ENCODE data around the gene HEMK1.

HEMK1 gene

GRCh38 chr3:50617096-50617791 lies 47.9 kb downstream of the HEMK1 start, which contains the start of gene MAPKAPK3:
MAPKAPK3 (plus strand) TSS chr3:50617151; CDS start chr3:50617566, 415 bp downstream.
- DNase-seq: no peak

GRCh38 chr3:50617911-50618481 lies 48.7 kb downstream of the HEMK1 start:
- DNase-seq: no peak

GRCh38 chr3:50620420-50620819 lies 51.1 kb downstream of the HEMK1 start:
- DNase-seq: no peak

GRCh38 chr3:50620820-50621219 lies 51.5 kb downstream of the HEMK1 start:
- no peak for DNase-seq

GRCh38 chr3:50622881-50623280 lies 53.6 kb downstream of the HEMK1 start:
- no peak for DNase-seq

- DNase-seq: no peak
Measured at GRCh38 chr3:50623840-50624474, 54.6 kb downstream of the HEMK1 start.

GRCh38 chr3:50624634-50625033 lies 55.3 kb downstream of the HEMK1 start:
- no peak for DNase-seq

GRCh38 chr3:50625231-50626182 lies 56.2 kb downstream of the HEMK1 start:
- no peak for DNase-seq

- DNase-seq: no peak
Measured at GRCh38 chr3:50626401-50626800, 57.1 kb downstream of the HEMK1 start.

- DNase-seq: no peak
Measured at GRCh38 chr3:50627407-50628051, 58.2 kb downstream of the HEMK1 start.

- DNase-seq: no peak
Measured at GRCh38 chr3:50628601-50629000, 59.3 kb downstream of the HEMK1 start.

GRCh38 chr3:50630394-50630793 lies 61.1 kb downstream of the HEMK1 start:
- DNase-seq: no peak

- peak; percentile 9 to 51 for DNase-seq
Measured at GRCh38 chr3:50630877-50631276, 61.6 kb downstream of the HEMK1 start.

GRCh38 chr3:50632450-50632849 lies 63.1 kb downstream of the HEMK1 start:
- no peak for DNase-seq

- DNase-seq: no peak
Measured at GRCh38 chr3:50633230-50633790, 64.0 kb downstream of the HEMK1 start.

GRCh38 chr3:50635066-50635465 lies 65.7 kb downstream of the HEMK1 start:
- DNase-seq: no peak

- DNase-seq: no peak
Measured at GRCh38 chr3:50637011-50637410, 67.7 kb downstream of the HEMK1 start.

- no peak for DNase-seq
Measured at GRCh38 chr3:50637945-50638344, 68.6 kb downstream of the HEMK1 start.

- DNase-seq: no peak
Measured at GRCh38 chr3:50639055-50639494, 69.8 kb downstream of the HEMK1 start.

- no peak for DNase-seq
Measured at GRCh38 chr3:50642382-50642781, 73.1 kb downstream of the HEMK1 start.

- DNase-seq: no peak
Measured at GRCh38 chr3:50644561-50644960, 75.2 kb downstream of the HEMK1 start.

- no peak for DNase-seq
Measured at GRCh38 chr3:50645378-50645777, 76.1 kb downstream of the HEMK1 start.

All from NCI-H2081 (cell line).